SK-N-SH (cell line): ENCODE measurements around the gene USP47.

Experiments used
- EZH2phosphoT487 ChIP-seq: fragments of 200-600 bp; sonication (generic); IDR thresholded peaks from 2 replicates; pipeline ENCODE4 v1.6.1; 2017; ENCODE audit warnings: low read depth, mixed run types, mild to moderate bottlenecking, antibody characterized with exemption, moderate library complexity, borderline replicate concordance
- SMC3 ChIP-seq: IDR thresholded peaks from 2 replicates; pipeline ENCODE4 v1.6.1; 2012; ENCODE audit warnings: low read depth, low read length, improper control_type of control experiment
- TCF12 ChIP-seq: IDR thresholded peaks from 2 replicates; pipeline ENCODE4 v1.4.0; 2012
- YY1 ChIP-seq: IDR thresholded peaks from 2 replicates; pipeline ENCODE4 v1.4.0; 2012; ENCODE audit warnings: low read depth, mild to moderate bottlenecking
- TF ChIP-seq, protein P1 (sequence below): fragments of 200-600 bp; sonication (generic); IDR thresholded peaks from 2 replicates; pipeline ENCODE4 v1.6.1; 2017; ENCODE audit warnings: antibody characterized with exemption, mild to moderate bottlenecking, moderate library complexity
- TF ChIP-seq, protein P2 (sequence below): IDR thresholded peaks from 2 replicates; pipeline ENCODE4 v1.6.1; 2012; ENCODE audit warnings: mild to moderate bottlenecking, low read depth, low read length, moderate library complexity

DNA sequence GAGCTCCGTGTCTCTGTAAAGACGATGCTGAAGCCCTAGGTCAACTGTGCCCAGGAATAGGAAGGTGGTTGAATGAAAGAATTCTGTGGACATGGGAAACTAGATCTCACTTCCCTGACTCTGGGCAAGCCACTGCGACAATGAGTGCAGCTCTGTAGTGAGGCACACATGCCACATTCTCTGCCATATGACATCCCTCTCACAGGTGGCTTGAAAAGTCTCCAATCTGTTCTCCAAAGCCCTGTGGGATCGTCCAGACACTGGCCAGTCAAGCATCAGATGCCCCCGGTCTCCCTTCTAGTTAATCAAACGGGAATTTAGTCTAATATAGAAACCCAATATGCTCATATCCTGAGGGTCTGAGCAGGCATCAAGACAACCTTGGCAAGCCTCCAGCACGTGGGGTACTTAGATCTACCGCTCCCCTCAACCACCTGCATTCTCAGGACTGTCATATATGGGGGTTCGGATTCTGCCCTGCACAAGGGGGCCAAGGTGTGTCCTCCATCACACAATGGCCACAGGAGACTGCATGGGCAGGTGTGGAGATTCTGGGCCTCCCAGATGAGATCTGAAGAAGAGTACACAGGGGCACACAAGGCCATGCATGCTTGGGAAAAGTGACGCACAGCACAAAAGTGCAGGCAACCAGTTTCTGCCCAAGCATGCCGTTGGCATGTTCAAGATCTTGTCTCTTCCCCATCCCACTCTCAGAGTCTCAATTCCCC, 154.7 kb downstream of the USP47 start:
- TF ChIP-seq SMC3 = no peak
- no peak for TF ChIP-seq TCF12
- TF ChIP-seq, protein P1, sequence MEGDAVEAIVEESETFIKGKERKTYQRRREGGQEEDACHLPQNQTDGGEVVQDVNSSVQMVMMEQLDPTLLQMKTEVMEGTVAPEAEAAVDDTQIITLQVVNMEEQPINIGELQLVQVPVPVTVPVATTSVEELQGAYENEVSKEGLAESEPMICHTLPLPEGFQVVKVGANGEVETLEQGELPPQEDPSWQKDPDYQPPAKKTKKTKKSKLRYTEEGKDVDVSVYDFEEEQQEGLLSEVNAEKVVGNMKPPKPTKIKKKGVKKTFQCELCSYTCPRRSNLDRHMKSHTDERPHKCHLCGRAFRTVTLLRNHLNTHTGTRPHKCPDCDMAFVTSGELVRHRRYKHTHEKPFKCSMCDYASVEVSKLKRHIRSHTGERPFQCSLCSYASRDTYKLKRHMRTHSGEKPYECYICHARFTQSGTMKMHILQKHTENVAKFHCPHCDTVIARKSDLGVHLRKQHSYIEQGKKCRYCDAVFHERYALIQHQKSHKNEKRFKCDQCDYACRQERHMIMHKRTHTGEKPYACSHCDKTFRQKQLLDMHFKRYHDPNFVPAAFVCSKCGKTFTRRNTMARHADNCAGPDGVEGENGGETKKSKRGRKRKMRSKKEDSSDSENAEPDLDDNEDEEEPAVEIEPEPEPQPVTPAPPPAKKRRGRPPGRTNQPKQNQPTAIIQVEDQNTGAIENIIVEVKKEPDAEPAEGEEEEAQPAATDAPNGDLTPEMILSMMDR = no peak
- TF ChIP-seq, protein P2, sequence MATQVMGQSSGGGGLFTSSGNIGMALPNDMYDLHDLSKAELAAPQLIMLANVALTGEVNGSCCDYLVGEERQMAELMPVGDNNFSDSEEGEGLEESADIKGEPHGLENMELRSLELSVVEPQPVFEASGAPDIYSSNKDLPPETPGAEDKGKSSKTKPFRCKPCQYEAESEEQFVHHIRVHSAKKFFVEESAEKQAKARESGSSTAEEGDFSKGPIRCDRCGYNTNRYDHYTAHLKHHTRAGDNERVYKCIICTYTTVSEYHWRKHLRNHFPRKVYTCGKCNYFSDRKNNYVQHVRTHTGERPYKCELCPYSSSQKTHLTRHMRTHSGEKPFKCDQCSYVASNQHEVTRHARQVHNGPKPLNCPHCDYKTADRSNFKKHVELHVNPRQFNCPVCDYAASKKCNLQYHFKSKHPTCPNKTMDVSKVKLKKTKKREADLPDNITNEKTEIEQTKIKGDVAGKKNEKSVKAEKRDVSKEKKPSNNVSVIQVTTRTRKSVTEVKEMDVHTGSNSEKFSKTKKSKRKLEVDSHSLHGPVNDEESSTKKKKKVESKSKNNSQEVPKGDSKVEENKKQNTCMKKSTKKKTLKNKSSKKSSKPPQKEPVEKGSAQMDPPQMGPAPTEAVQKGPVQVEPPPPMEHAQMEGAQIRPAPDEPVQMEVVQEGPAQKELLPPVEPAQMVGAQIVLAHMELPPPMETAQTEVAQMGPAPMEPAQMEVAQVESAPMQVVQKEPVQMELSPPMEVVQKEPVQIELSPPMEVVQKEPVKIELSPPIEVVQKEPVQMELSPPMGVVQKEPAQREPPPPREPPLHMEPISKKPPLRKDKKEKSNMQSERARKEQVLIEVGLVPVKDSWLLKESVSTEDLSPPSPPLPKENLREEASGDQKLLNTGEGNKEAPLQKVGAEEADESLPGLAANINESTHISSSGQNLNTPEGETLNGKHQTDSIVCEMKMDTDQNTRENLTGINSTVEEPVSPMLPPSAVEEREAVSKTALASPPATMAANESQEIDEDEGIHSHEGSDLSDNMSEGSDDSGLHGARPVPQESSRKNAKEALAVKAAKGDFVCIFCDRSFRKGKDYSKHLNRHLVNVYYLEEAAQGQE = no peak
- TF ChIP-seq YY1 = no peak
- no peak for TF ChIP-seq EZH2phosphoT487
